Transverse colon (tissue), 4 donors: Measurements from ENCODE around the gene THBD. TPM values are rescaled to one million over a fixed set of nuclear protein-coding genes. Genes with fewer than 3 reads are reported as not detected.

Experiments
- DNase-seq: peaks from one replicate; pipeline ENCODE4 v3.0.0-alpha.2; 2019
- H3K27ac ChIP-seq, 4 donors: fragments of 200-600 bp; sonication (generic); 2 replicates each; pipeline ENCODE4 v1.5.1; 2016 to 2018; ENCODE audit warnings: inconsistent platforms in 4 of 4
- H3K27me3 ChIP-seq: fragments of 200-600 bp; sonication (generic); 2 replicates; pipeline ENCODE4 v1.5.1; 2017; ENCODE audit warnings: inconsistent platforms
- H3K36me3 ChIP-seq, 4 donors: fragments of 200-600 bp; sonication (generic); 2 replicates each; pipeline ENCODE4 v1.5.1; 2017 to 2019; ENCODE audit warnings: inconsistent platforms in 4 of 4
- H3K4me1 ChIP-seq, 4 donors: fragments of 200-600 bp; sonication (generic); 2 replicates each; pipeline ENCODE4 v1.5.1; 2017 to 2020; ENCODE audit warnings: inconsistent platforms in 4 of 4
- H3K4me3 ChIP-seq, 4 donors: fragments of 200-600 bp; sonication (generic); 1 replicate in 1 of 4; 2 replicates in 3 of 4; pipeline versions ENCODE4 v1.5.1 to v1.6.1; 2017 to 2019; ENCODE audit warnings: inconsistent platforms in 4 of 4
- H3K9me3 ChIP-seq, 2 donors: fragments of 200-600 bp; sonication (generic); 2 replicates each; pipeline ENCODE4 v1.5.1; 2017 to 2019; ENCODE audit warnings: inconsistent platforms in 2 of 2
- CTCF ChIP-seq, 5 experiments: fragments of 200-600 bp in 3 of 5; fragments of 450-650 bp in 2 of 5; sonication (generic) in 3 of 5; IDR thresholded peaks; 1 replicate in 2 of 5; 2 replicates in 3 of 5; pipeline ENCODE4 v1.5.1; 2016 to 2017; ENCODE audit warnings: antibody characterized with exemption in 5 of 5, inconsistent platforms in 3 of 5, mild to moderate bottlenecking in 2 of 5, moderate library complexity in 1 of 5
- EP300 ChIP-seq: sonication (generic); formaldehyde crosslinking; IDR thresholded peaks from one replicate; pipeline ENCODE4 v1.6.1; 2017; ENCODE audit warnings: antibody characterized with exemption, low read depth
- POLR2A ChIP-seq: fragments of 450-650 bp; IDR thresholded peaks from one replicate; pipeline ENCODE4 v1.6.1; 2016; ENCODE audit warnings: antibody characterized with exemption, mild to moderate bottlenecking, moderate library complexity
- POLR2AphosphoS5 ChIP-seq, 3 donors: sonication (generic); formaldehyde crosslinking; IDR thresholded peaks; one replicate each; pipeline ENCODE4 v1.6.1; 2016; ENCODE audit warnings: antibody characterized with exemption in 3 of 3
- WGBS, 2 donors: methylation state at CpG; one replicate each; pipeline ENCODE4 v1.1.5; 2018; ENCODE audit warnings: low coverage in 1 of 2; 5-methylcytosine and 5-hydroxymethylcytosine counted together
- in situ Hi-C, 4 donors: fragments of 200-750 bp; cut with MboI; loops; one replicate each; pipeline versions ENCODE4 v1.15.0 to v1.15.1; 2017; ENCODE audit warnings: low sequenced_read_pairs in 3 of 4, low pct_ligation_motif_present in 1 of 4, low pct_unique_long_range_greater_than_20kb in 1 of 4
- intact Hi-C: fragments of 100-400 bp; cut with DNase I; formaldehyde crosslinking; loops from one replicate; pipeline ENCODE4 v1.15.1; 2023; ENCODE audit warnings: low total_unique reads
- total RNA-seq, 4 donors: library from RNA; depleted of rRNA; stranded (reverse); fragments of >200 nt; gene quantifications; one replicate each; pipeline ENCODE4 v1.1.0, GENCODE V29; 2016

Gene THBD
- total RNA-seq, 4 donors from 2014 or later = 7.8 to 30.3 (median 18.6) TPM

GRCh38 chr20:23043376-23043775, 6.1 kb downstream of the THBD start:
- TF ChIP-seq EP300 (no peak), POLR2AphosphoS5 (IDR thresholded peaks at IDR 0.05) (no peak), POLR2A (no peak), CTCF (IDR thresholded peaks at IDR 0.05) (no peak)
- in situ Hi-C loops = no loop called here
- Histone ChIP-seq H3K4me1 (peaks cover 0 to 9% (median 2%) of the 10 kb centered on the region in 4 donors), H3K9me3 (no peaks in the 10 kb centered on the region), H3K36me3 (no peaks in the 10 kb centered on the region), H3K4me3 (no peak overlapping the region), H3K27me3 (peaks cover 38% of the 10 kb centered on the region), H3K27ac (no peak overlapping the region)
- DNase-seq = no peak
- WGBS, 2 donors = 69 to 100% methylated on average over 1 to 6 of the region's 6 CpGs
- intact Hi-C loops = no loop called here

- WGBS, 2 donors = 45 to 61% methylated on average over 3 of the region's 3 CpGs
- no peak for TF ChIP-seq POLR2A
- TF ChIP-seq EP300 = no peak
- TF ChIP-seq CTCF (IDR thresholded peaks at IDR 0.05) = no peak
- TF ChIP-seq POLR2AphosphoS5 (IDR thresholded peaks at IDR 0.05) = no peak
- H3K27me3 ChIP-seq = peaks cover 27% of the 10 kb centered on the region
- H3K27ac ChIP-seq = no peak overlapping the region
- intact Hi-C loops = no loop called here
- in situ Hi-C loops = no loop called here
- H3K4me1 ChIP-seq = no peaks in the 10 kb centered on the region
- no peak overlapping the region for H3K4me3 ChIP-seq
- no peak for DNase-seq
- no peaks in the 10 kb centered on the region for H3K36me3 ChIP-seq
- H3K9me3 ChIP-seq = no peaks in the 10 kb centered on the region
Measured at GRCh38 chr20:23042270-23042669, 7.2 kb downstream of the THBD start.

- intact Hi-C loops (no loop called here), in situ Hi-C loops (no loop called here)
Measured at GRCh38 chr20:23039885-23040508, 9.5 kb downstream of the THBD start.

More at GRCh38 chr20:23039885-23040508, 9.5 kb downstream of the THBD start:
- H3K4me3 ChIP-seq = no peak overlapping the region
- H3K4me1 ChIP-seq = no peaks in the 10 kb centered on the region
- DNase-seq = no peak
- H3K27ac ChIP-seq = no peak overlapping the region
- 40 to 61% methylated on average over 2 to 3 of the region's 3 CpGs for WGBS, 2 donors
- no peaks in the 10 kb centered on the region for H3K9me3 ChIP-seq
- H3K27me3 ChIP-seq = peaks cover 28% of the 10 kb centered on the region
- TF ChIP-seq CTCF (IDR thresholded peaks at IDR 0.05) (no peak), EP300 (no peak), POLR2AphosphoS5 (IDR thresholded peaks at IDR 0.05) (no peak), POLR2A (no peak)
- no peaks in the 10 kb centered on the region for H3K36me3 ChIP-seq
